Activated naive CD4-positive, alpha-beta T cell treated with anti-CD3 and anti-CD28 coated beads for 36 hours (primary cell): ENCODE results near the gene GPR18. TPM values are rescaled to one million over a fixed set of nuclear protein-coding genes. Genes with fewer than 3 reads are reported as not detected.

Experiments
- CTCF ChIA-PET: fragments of 350-600 bp; sonication (Branson Sonifier 250); formaldehyde crosslinking; loops from one replicate; lab custom pipeline; 2021; ENCODE audit warnings: antibody characterized with exemption; lab: Charles Lee
- DNase-seq: peaks from one replicate; pipeline ENCODE4 v3.0.0-alpha.2; 2020
- H3K27ac Mint-ChIP-seq: one replicate; pipeline ENCODE4 v1.8.0; 2021; ENCODE audit warnings: mild to moderate bottlenecking, mixed read lengths
- H3K27me3 Mint-ChIP-seq: one replicate; pipeline ENCODE4 v1.8.0; 2021; ENCODE audit warnings: low read depth, mixed read lengths
- H3K36me3 Mint-ChIP-seq: one replicate; pipeline ENCODE4 v1.8.0; 2021; ENCODE audit warnings: low read depth, mixed read lengths
- H3K4me1 Mint-ChIP-seq: one replicate; pipeline ENCODE4 v1.8.0; 2021; ENCODE audit warnings: low read depth, mixed read lengths
- H3K4me3 Mint-ChIP-seq: one replicate; pipeline ENCODE4 v1.8.0; 2021; ENCODE audit warnings: mild to moderate bottlenecking, moderate library complexity, mixed read lengths
- H3K9me3 Mint-ChIP-seq: one replicate; pipeline ENCODE4 v1.8.0; 2021; ENCODE audit warnings: mixed read lengths
- intact Hi-C: fragments of 100-400 bp; cut with micrococcal nuclease; formaldehyde crosslinking; loops from one replicate; pipeline ENCODE4 v1.15.1; 2023
- total RNA-seq, 2 experiments: library from RNA; stranded (reverse); gene quantifications; one replicate each; pipeline ENCODE4 v1.2.3, GENCODE V29; 2021

Gene GPR18
- total RNA-seq, 2 experiments from 2014 or later: 2.4 TPM

DNA sequence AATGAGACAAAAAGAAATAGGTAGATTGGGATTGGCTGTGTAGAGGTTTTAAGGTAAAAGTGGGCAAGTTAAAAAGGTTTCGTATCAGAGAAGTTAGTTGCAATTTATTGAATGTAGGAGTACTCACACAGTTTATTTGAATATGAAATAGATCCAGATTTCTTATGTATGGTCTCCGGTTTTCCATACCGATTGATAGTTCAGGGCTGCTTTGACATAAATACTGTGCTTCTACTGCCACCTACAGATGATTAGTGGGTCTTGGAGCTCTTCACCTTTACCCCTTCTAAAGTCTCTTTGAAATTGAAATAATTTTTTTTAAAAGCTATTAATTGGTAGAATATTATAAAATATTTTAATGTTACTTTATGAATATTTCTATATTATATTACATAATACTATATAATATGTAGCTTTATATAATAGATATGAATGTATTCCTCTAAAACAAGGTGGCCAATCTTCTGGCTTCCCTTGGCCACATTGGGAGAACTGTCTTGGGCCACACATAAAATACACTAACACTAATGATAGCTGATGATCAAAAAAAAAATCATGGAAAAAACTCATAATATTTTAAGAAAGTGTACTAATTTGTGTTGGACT is 7.7 kb upstream of the GPR18 start:
- CTCF ChIA-PET: interaction anchor here (0.6 to 11.9 kb wide), 46 partner anchors 9 to 845 kb away, joined by 3 to 302 read pairs (median 4); partner anchors contain the start of gene UBAC2
- no peaks in the 10 kb centered on the region for H3K9me3 Mint-ChIP-seq
- H3K27me3 Mint-ChIP-seq: no peaks in the 10 kb centered on the region
- DNase-seq: no peak
- peaks cover 62% of the 10 kb centered on the region for H3K4me1 Mint-ChIP-seq
- no peak overlapping the region for H3K4me3 Mint-ChIP-seq
- H3K36me3 Mint-ChIP-seq: peaks cover 7% of the 10 kb centered on the region
- intact Hi-C loops: loop anchor here (1.0 to 5.0 kb wide), 9 partner anchors 52 to 604 kb away; no protein-coding TSS in a partner anchor
- H3K27ac Mint-ChIP-seq: peak overlapping the region; percentile 86

DNA sequence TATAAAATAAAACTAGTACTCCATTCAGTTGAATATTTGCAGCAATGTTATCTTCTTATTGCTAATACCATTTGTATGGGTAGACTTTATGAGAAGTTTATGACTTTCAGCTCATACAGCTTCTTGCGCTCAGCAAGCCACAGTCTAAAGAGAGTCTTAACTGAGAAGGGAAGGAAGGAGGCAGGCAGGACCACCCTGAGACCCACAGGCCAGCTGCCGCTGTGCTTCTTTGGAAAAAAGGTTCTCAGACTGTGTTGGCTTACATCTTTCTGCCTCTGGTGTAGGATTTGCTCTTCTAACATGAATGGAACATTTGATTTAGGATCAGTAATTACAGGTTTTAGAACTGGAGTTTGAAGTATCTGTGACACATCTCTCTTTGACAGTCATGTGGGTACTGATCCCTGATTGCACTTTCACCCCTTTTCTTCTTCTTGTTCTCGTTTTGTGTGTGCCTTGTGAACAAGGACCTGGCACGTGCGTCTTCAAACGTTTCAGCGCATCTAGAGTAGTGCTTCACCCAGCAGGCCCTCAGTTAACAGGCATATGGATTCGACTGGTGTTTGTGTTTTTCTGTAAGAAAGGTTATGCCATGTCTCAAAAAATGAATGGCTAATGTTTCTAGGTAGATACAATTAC is 7.1 kb upstream of the GPR18 start:
- H3K4me3 Mint-ChIP-seq: no peak overlapping the region
- H3K36me3 Mint-ChIP-seq: peaks cover 8% of the 10 kb centered on the region
- peaks cover 61% of the 10 kb centered on the region for H3K4me1 Mint-ChIP-seq
- no peaks in the 10 kb centered on the region for H3K9me3 Mint-ChIP-seq
- no peaks in the 10 kb centered on the region for H3K27me3 Mint-ChIP-seq
- CTCF ChIA-PET: interaction anchor here (0.5 to 11.9 kb wide), 31 partner anchors 9 to 613 kb away, joined by 3 to 302 read pairs (median 7); partner anchors contain the start of gene UBAC2
- H3K27ac Mint-ChIP-seq: peak overlapping the region; percentile 86
- peak; percentile 81 for DNase-seq
- intact Hi-C loops: loop anchor here (1.0 to 5.0 kb wide), 9 partner anchors 51 to 603 kb away; no protein-coding TSS in a partner anchor

DNA sequence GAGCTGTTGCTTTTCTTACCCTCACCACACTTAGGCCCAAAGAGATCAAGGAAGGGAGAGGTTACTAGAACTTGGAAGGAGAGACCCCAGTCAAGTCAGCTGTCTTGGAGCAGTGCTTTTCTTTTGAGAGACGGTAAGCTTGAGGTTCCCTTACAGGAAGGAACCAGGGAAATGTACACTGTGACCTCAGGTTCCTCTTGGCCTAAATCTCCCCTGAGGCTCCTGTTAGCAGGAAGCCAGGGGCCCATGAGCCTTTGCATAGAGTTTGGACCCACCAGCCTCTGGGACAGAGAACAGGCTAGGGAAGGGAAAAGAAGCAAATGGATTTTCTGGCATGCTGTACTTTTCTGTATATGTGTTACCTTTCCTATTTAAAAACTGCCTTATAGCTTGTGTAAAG is 5.9 kb upstream of the GPR18 start:
- intact Hi-C loops: loop anchor here (2.0 kb wide), 2 partner anchors 139 to 175 kb away; no protein-coding TSS in a partner anchor
- peaks cover 67% of the 10 kb centered on the region for H3K4me1 Mint-ChIP-seq
- DNase-seq: no peak
- no peak overlapping the region for H3K4me3 Mint-ChIP-seq
- no peak overlapping the region for H3K27ac Mint-ChIP-seq
- CTCF ChIA-PET: interaction anchor here (0.6 to 9.5 kb wide), 11 partner anchors 8 to 177 kb away, joined by 3 to 226 read pairs (median 5); partner anchors contain the start of gene UBAC2
- H3K36me3 Mint-ChIP-seq: peaks cover 16% of the 10 kb centered on the region
- H3K9me3 Mint-ChIP-seq: no peaks in the 10 kb centered on the region
- H3K27me3 Mint-ChIP-seq: no peaks in the 10 kb centered on the region

DNA sequence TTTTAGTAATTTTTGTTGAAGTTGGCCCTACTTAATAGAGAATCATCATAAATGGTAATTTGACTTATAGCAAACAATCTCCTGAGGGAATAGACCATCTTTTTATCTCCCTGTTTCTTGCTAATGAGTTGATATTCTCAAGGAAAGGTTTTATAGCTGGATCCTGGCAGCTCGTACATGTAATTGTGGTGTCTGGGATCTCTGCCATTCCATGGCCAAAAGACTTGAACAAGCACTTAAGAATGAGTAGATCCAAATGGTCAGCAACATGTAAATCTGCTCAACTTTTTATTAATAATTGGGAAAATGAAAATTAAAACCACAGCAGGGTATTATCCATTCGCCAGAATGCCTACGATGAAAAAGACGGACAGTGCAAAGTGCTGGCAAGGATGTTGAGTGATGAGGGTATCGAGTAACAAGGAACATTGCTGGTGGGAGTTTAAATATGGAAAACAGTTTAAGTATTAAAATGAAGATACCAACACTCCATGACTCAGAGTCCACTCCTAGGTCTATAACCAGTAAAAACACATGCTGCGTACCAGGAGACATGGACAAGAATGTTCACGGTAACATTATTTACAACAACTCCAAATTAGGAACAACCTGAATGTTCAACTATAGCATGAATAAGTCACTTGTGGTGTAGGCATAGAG is 5.1 kb upstream of the GPR18 start:
- CTCF ChIA-PET: interaction anchor here (1.0 to 9.5 kb wide), 5 partner anchors 7 to 173 kb away, joined by 3 to 226 read pairs (median 6); partner anchors contain the start of gene UBAC2
- Mint-ChIP-seq H3K9me3 (no peaks in the 10 kb centered on the region), H3K4me3 (no peak overlapping the region), H3K4me1 (peaks cover 71% of the 10 kb centered on the region), H3K27ac (no peak overlapping the region), H3K36me3 (peaks cover 16% of the 10 kb centered on the region), H3K27me3 (no peaks in the 10 kb centered on the region)
- intact Hi-C loops: no loop called here
- no peak for DNase-seq

DNA sequence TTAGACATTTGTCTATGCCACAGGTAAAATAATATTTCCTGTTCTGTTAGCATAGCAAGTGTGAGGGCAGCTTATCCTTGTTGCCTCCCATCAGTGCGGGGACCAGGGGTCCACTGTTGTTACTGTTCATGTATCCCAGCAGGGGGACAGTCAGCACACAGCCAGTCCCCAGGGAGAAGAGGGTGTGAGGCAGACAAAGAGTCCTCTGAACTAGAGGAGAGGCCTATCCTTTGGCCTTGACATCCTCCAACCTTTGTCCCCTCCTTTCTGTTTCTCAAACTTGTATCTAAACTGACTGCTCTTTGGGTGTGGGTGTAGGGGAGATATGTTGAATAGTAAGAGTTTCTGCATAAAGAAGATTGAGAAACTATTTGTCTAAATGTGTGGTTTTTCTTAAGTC is 2.9 kb upstream of the GPR18 start:
- H3K27me3 Mint-ChIP-seq: no peaks in the 10 kb centered on the region
- no peak for DNase-seq
- intact Hi-C loops: no loop called here
- peak overlapping the region; percentile 15 for H3K27ac Mint-ChIP-seq
- H3K4me3 Mint-ChIP-seq: no peak overlapping the region
- CTCF ChIA-PET: interaction anchor here (1.0 to 1.2 kb wide), 2 partner anchors 8 to 84 kb away, joined by 3 to 4 read pairs; no protein-coding TSS in a partner anchor
- peaks cover 76% of the 10 kb centered on the region for H3K4me1 Mint-ChIP-seq
- no peaks in the 10 kb centered on the region for H3K9me3 Mint-ChIP-seq
- peaks cover 14% of the 10 kb centered on the region for H3K36me3 Mint-ChIP-seq

DNA sequence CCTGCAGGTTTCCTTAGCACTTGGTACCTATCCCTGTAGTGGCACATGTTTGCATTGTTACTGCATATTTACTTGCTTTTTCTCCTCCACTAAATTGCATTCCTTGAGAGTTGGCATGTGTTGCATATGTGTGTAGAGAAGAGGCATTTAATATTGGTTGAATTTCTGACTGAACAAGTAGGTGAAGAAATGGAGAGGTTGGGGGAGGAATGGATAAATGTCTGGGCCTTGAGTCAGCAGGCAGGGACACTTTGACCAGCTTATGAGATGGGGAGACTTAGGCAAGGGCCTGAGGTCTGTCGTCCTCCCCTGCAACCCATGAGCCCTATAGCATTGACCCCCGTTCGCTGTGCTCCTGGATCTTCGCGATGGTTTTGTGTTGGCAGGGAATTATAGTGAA is 2.0 kb upstream of the GPR18 start:
- Mint-ChIP-seq H3K4me3 (no peak overlapping the region), H3K27me3 (no peaks in the 10 kb centered on the region), H3K36me3 (peaks cover 17% of the 10 kb centered on the region), H3K9me3 (no peaks in the 10 kb centered on the region), H3K4me1 (peaks cover 76% of the 10 kb centered on the region), H3K27ac (no peak overlapping the region)
- intact Hi-C loops: no loop called here
- CTCF ChIA-PET: interaction anchor here (1.0 to 1.4 kb wide), 5 partner anchors 9 to 84 kb away, joined by 3 to 5 read pairs (median 4); no protein-coding TSS in a partner anchor
- no peak for DNase-seq

DNA sequence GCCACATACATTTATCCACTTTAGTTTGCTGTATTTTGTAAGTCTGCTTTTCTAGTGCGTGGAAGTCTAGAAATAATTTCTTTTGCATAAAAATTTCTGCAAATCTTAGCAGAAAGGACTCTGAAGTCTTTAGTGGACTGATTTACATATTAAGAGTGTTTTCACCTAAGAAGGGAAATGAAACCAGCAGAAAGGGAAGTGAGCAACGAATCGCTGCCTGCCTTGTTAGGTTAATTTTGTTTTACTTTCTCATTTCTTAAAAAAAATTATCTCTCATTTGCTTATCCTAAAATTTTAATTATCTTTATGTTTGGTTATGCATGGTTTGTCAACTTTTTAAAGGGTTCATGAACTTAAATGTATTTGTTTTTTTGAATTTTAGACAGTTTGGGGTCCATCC is 767 bp upstream of the GPR18 start:
- Mint-ChIP-seq H3K36me3 (peaks cover 26% of the 10 kb centered on the region), H3K4me3 (peak overlapping the region; percentile 34), H3K9me3 (no peaks in the 10 kb centered on the region), H3K4me1 (peaks cover 74% of the 10 kb centered on the region), H3K27me3 (no peaks in the 10 kb centered on the region), H3K27ac (peak overlapping the region; percentile 91)
- intact Hi-C loops: loop anchor here (1.0 to 5.0 kb wide), 16 partner anchors 21 to 348 kb away; partner anchors contain the start of genes CLYBL, GPR183 and UBAC2
- CTCF ChIA-PET: interaction anchor here (0.7 to 2.0 kb wide), 13 partner anchors 9 to 230 kb away, joined by 3 to 10 read pairs (median 4); partner anchors contain the start of gene UBAC2
- DNase-seq: peak; percentile 49

DNA sequence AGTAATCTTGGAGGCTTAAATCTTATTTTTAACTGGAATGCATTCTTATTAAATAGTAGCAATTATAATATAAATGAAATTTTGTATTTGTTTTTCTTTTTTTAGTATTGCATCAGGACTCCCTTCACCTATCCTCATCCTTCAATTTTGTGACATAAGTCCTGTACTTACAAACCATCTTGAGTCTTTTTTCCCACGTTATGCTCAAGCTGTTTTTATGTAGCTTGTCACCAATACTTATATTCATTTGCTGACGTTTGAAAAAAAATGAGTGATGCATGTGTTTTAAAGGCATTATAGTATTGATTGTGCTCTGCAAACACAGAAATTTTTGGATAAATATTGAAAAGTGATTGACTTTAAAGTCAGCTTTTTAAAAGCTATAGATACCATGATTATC is 888 bp downstream of the GPR18 start:
- intact Hi-C loops: loop anchor here (5.0 kb wide), 2 partner anchors 260 to 350 kb away; partner anchors contain the start of gene CLYBL
- Mint-ChIP-seq H3K36me3 (peaks cover 26% of the 10 kb centered on the region), H3K4me3 (peak overlapping the region; percentile 38), H3K9me3 (no peaks in the 10 kb centered on the region), H3K27ac (no peak overlapping the region), H3K4me1 (peaks cover 70% of the 10 kb centered on the region), H3K27me3 (no peaks in the 10 kb centered on the region)
- CTCF ChIA-PET: interaction anchor here (0.8 to 2.0 kb wide), 11 partner anchors 9 to 181 kb away, joined by 3 to 10 read pairs (median 4); no protein-coding TSS in a partner anchor
- no peak for DNase-seq

DNA sequence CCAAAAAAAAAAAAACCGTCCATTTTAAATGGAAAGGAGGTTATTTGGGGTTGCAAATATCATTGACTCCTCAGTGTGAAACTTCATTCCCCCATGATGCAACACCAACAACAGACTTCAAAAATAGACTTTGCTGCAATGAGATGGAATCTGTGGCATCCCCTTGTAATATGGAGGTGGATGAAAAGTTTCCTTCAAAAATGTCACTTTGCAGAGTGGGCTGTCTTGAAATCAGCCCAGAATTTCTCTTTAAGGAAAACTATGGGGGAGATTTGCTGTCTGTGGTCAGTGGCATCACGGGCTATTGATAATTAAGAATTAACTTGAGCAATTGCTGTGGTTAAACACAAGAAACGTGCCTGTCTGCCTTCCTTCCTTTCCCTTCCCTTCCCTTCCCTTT is 1.5 kb downstream of the GPR18 start:
- H3K36me3 Mint-ChIP-seq: peaks cover 24% of the 10 kb centered on the region
- H3K27ac Mint-ChIP-seq: peak overlapping the region; percentile 87
- intact Hi-C loops: loop anchor here (5.0 kb wide), 2 partner anchors 259 to 351 kb away; partner anchors contain the start of gene CLYBL
- no peaks in the 10 kb centered on the region for H3K27me3 Mint-ChIP-seq
- no peaks in the 10 kb centered on the region for H3K9me3 Mint-ChIP-seq
- H3K4me1 Mint-ChIP-seq: peaks cover 70% of the 10 kb centered on the region
- no peak for DNase-seq
- peak overlapping the region; percentile 70 for H3K4me3 Mint-ChIP-seq
- CTCF ChIA-PET: interaction anchor here (0.8 to 2.4 kb wide), 11 partner anchors 7 to 182 kb away, joined by 3 to 13 read pairs (median 4); no protein-coding TSS in a partner anchor

DNA sequence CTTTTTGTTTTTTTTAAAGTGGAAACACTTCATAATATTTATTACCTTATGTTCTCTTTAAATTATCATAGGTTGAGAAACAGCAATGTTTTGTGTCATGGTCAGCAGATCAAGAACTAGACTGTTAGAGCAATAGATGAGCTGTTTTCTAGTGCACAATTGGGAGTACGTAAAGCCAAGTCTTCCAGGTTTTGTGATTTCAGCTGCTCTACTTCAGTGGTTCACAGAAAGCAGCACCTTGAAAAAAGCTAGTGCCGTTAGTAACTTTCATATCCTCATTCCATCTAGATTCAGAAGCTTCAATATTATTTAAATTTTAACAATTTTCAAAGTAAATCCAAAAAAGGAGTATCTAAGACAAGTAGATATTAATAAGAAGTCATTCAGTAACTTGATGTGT is 1.9 kb downstream of the GPR18 start:
- H3K4me1 Mint-ChIP-seq: peaks cover 70% of the 10 kb centered on the region
- no peaks in the 10 kb centered on the region for H3K9me3 Mint-ChIP-seq
- H3K27ac Mint-ChIP-seq: peak overlapping the region; percentile 87
- peaks cover 24% of the 10 kb centered on the region for H3K36me3 Mint-ChIP-seq
- peak overlapping the region; percentile 70 for H3K4me3 Mint-ChIP-seq
- no peaks in the 10 kb centered on the region for H3K27me3 Mint-ChIP-seq
- CTCF ChIA-PET: interaction anchor here (0.6 to 2.4 kb wide), 13 partner anchors 8 to 182 kb away, joined by 3 to 13 read pairs (median 4); partner anchors contain the start of gene UBAC2
- DNase-seq: no peak
- intact Hi-C loops: loop anchor here (5.0 kb wide), 2 partner anchors 259 to 351 kb away; partner anchors contain the start of gene CLYBL

DNA sequence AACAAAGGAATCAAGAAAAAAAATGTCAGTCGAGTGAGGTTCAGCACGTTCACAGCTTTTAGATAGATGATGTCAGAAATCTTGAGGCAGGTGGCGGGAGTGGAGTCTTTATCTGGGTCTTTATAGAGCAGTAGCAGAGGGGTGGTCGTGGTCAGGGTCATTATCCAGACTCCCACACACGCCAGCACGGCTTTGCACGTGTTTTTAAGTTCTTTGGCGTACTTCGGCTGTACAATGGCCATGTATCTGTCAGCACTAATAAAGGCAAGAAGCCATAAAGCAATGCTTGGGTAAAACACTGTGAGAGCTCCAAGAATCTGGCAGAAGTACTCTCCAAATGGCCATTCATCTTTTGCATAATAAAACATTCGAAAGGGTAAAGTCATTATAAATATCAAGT is 2.9 kb downstream of the GPR18 start:
- CTCF ChIA-PET: interaction anchor here (1.1 to 2.4 kb wide), 8 partner anchors 9 to 79 kb away, joined by 3 to 13 read pairs (median 5); no protein-coding TSS in a partner anchor
- Mint-ChIP-seq H3K9me3 (no peaks in the 10 kb centered on the region), H3K27me3 (no peaks in the 10 kb centered on the region), H3K4me1 (peaks cover 68% of the 10 kb centered on the region), H3K36me3 (peaks cover 27% of the 10 kb centered on the region), H3K27ac (peak overlapping the region; percentile 46), H3K4me3 (no peak overlapping the region)
- no peak for DNase-seq
- intact Hi-C loops: loop anchor here (5.0 kb wide), 2 partner anchors 258 to 352 kb away; partner anchors contain the start of gene CLYBL
